Esophagus muscularis mucosa (tissue), 4 donors: ENCODE data around the gene IFNGR2. TPM values are rescaled to one million over a fixed set of nuclear protein-coding genes. Genes with fewer than 3 reads are reported as not detected.

ENCODE experiments used
- DNase-seq: peaks from one replicate; pipeline ENCODE4 v3.0.0-alpha.2; 2017; ENCODE audit errors: extremely low spot score
- H3K27ac ChIP-seq, 4 donors: fragments of 200-600 bp; sonication (generic); replicated peaks in 1 of 4; 1 replicate in 3 of 4; 2 replicates in 1 of 4; pipeline ENCODE4 v1.5.1; 2016 to 2019; ENCODE audit warnings: mild to moderate bottlenecking in 1 of 4
- H3K27me3 ChIP-seq, 4 donors: fragments of 200-600 bp; sonication (generic); one replicate each; pipeline versions ENCODE4 v1.5.1 to v1.6.0; 2016 to 2019
- H3K36me3 ChIP-seq, 4 donors: fragments of 200-600 bp; sonication (generic); one replicate each; pipeline ENCODE4 v1.5.1; 2016 to 2019
- H3K4me1 ChIP-seq, 4 donors: fragments of 200-600 bp; sonication (generic); one replicate each; pipeline ENCODE4 v1.5.1; 2016 to 2019
- H3K4me3 ChIP-seq, 4 donors: fragments of 200-600 bp; sonication (generic); 1 replicate in 2 of 4; 2 replicates in 2 of 4; pipeline ENCODE4 v1.5.1; 2016 to 2019; ENCODE audit warnings: mild to moderate bottlenecking in 4 of 4, moderate library complexity in 1 of 4
- H3K9me3 ChIP-seq, 4 donors: fragments of 200-600 bp; sonication (generic); 1 replicate in 3 of 4; 2 replicates in 1 of 4; pipeline ENCODE4 v1.5.1; 2016 to 2019
- CTCF ChIP-seq, 3 experiments: fragments of 200-600 bp in 2 of 3; fragments of 450-650 bp in 1 of 3; sonication (generic) in 2 of 3; IDR thresholded peaks; one replicate each; pipeline ENCODE4 v1.5.1; 2017 to 2019; ENCODE audit warnings: antibody characterized with exemption in 3 of 3, mild to moderate bottlenecking in 2 of 3, moderate library complexity in 1 of 3
- EP300 ChIP-seq: sonication (generic); formaldehyde crosslinking; IDR thresholded peaks from one replicate; pipeline ENCODE4 v1.6.1; 2017; ENCODE audit warnings: antibody characterized with exemption
- POLR2A ChIP-seq: fragments of 450-650 bp; IDR thresholded peaks from one replicate; pipeline ENCODE4 v1.6.1; 2017; ENCODE audit warnings: antibody characterized with exemption, moderate library complexity, mild to moderate bottlenecking, low read depth
- POLR2AphosphoS5 ChIP-seq, 2 donors: sonication (generic); formaldehyde crosslinking; IDR thresholded peaks; one replicate each; pipeline ENCODE4 v1.6.1; 2017; ENCODE audit warnings: antibody characterized with exemption in 2 of 2
- WGBS: methylation state at CpG from one replicate; pipeline ENCODE4 v1.1.5; 2018; 5-methylcytosine and 5-hydroxymethylcytosine counted together
- intact Hi-C: fragments of 100-400 bp; cut with DNase I; formaldehyde crosslinking; loops from one replicate; pipeline ENCODE4 v1.15.1; 2023
- total RNA-seq, 4 donors: library from RNA; depleted of rRNA; stranded (reverse); fragments of >200 nt; gene quantifications; one replicate each; pipeline versions ENCODE4 v1.1.0 to v1.2.1, GENCODE V29; 2016

Gene IFNGR2
- total RNA-seq, 4 donors from 2014 or later, result 28.7 to 56.3 (median 39.3) TPM

DNA sequence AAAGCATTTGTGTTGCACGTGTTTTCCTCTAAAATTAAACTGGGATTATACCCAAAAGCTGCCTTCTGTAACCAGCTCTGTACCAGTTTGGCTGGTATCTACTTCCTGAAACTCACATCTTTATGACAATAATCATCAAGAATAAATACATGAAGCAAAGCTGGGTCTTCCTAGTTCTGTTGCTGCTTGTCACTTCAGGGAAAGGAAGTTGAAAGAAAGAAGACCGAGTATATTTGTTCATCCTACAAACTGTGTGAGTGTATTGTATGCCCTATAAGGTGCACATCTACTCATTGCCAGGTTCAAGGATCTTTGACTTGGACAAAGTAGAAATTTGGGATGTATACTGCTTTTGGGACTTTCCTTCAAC, 29.1 kb upstream of the IFNGR2 start:
- TF ChIP-seq EP300 (no peak), CTCF (IDR thresholded peaks at IDR 0.05) (no peak), POLR2A (no peak), POLR2AphosphoS5 (IDR thresholded peaks at IDR 0.05) (no peak)
- H3K27me3 ChIP-seq, result no peaks in the 10 kb centered on the region
- H3K27ac ChIP-seq, result peak overlapping the region in 2 of 4 donors; percentile 12 to 40
- H3K9me3 ChIP-seq, result peaks cover 0 to 5% (median 0%) of the 10 kb centered on the region in 4 donors
- WGBS, result 72% methylated on average over 2 of the region's 2 CpGs
- no peaks in the 10 kb centered on the region for H3K36me3 ChIP-seq
- no peak overlapping the region for H3K4me3 ChIP-seq
- peaks cover 0 to 10% (median 0%) of the 10 kb centered on the region in 4 donors for H3K4me1 ChIP-seq
- intact Hi-C loops, result no loop called here
- DNase-seq, result no peak

GRCh38 chr21:33374450-33375096, 28.6 kb upstream of the IFNGR2 start:
- TF ChIP-seq CTCF (IDR thresholded peaks at IDR 0.05) (peak; percentile 45 to 53 (median 52)), POLR2AphosphoS5 (IDR thresholded peaks at IDR 0.05) (no peak)
- WGBS, result 32% methylated on average over 4 of the region's 4 CpGs
- peak overlapping the region in 1 of 4 donors; percentile 40 for H3K27ac ChIP-seq
- H3K4me1 ChIP-seq, result peaks cover 2 to 12% (median 3%) of the 10 kb centered on the region in 4 donors
- DNase-seq, result no peak
- peaks cover 0 to 5% (median 0%) of the 10 kb centered on the region in 4 donors for H3K9me3 ChIP-seq
- no peak overlapping the region for H3K4me3 ChIP-seq
- no peaks in the 10 kb centered on the region for H3K36me3 ChIP-seq
- intact Hi-C loops, result loop anchor here (5.0 kb wide), 1 partner anchor 172 kb away; no protein-coding TSS in a partner anchor
- no peaks in the 10 kb centered on the region for H3K27me3 ChIP-seq

- no peak for TF ChIP-seq EP300
- TF ChIP-seq POLR2A, result no peak
- H3K4me3 ChIP-seq, result no peak overlapping the region
- H3K36me3 ChIP-seq, result no peaks in the 10 kb centered on the region
- H3K4me1 ChIP-seq, result peaks cover 8 to 18% (median 9%) of the 10 kb centered on the region in 4 donors
- intact Hi-C loops, result loop anchor here (5.0 kb wide), 1 partner anchor 173 kb away; no protein-coding TSS in a partner anchor
- 65% methylated on average over 5 of the region's 5 CpGs for WGBS
- no peak for DNase-seq
- H3K27ac ChIP-seq, result no peak overlapping the region
- no peaks in the 10 kb centered on the region for H3K27me3 ChIP-seq
- H3K9me3 ChIP-seq, result peaks cover 0 to 3% (median 0%) of the 10 kb centered on the region in 4 donors
These were observed 28.0 kb upstream of the IFNGR2 start for GRCh38 chr21:33375101-33375644.

DNA sequence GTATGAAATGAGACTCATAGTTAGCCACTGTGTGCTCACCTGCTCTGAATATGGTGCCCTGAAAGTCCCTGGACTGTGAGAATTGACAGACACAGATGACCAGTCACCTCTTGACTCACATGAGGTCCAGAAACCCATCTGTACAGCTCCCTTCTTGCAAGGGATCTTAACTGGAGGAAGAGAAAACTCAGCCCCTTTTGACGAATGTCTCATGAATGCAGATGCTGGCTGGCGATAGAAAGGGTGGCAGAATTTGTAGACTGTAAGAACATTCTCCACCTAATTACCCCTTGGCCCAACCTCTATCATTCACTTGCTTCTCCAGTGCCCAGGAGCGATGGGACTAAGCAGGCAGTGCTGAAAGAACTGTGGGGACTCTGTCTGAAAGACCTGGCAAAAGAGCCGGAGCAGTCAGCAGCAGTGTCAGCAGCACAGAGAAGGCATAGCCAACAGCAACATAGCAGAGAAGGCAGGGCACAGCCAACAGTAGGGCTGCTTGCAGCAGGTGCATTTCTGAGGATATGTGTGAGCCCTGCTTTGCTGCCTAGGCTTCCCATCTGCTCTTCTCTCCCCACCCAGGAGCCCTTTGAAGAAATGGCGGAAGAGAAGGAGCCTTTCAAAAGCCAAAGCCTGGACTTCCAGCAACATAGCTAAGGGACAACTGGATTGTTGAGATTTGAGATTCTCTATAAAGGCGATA, 25.8 kb upstream of the IFNGR2 start:
- peaks cover 22 to 35% (median 27%) of the 10 kb centered on the region in 4 donors for H3K4me1 ChIP-seq
- no peak overlapping the region for H3K4me3 ChIP-seq
- no peak for TF ChIP-seq CTCF (IDR thresholded peaks at IDR 0.05)
- no peak for TF ChIP-seq POLR2AphosphoS5 (IDR thresholded peaks at IDR 0.05)
- no peak for TF ChIP-seq EP300
- no peak for TF ChIP-seq POLR2A
- intact Hi-C loops, result loop anchor here (5.0 kb wide), 1 partner anchor 175 kb away; no protein-coding TSS in a partner anchor
- WGBS, result 80% methylated on average over 6 of the region's 6 CpGs
- H3K9me3 ChIP-seq, result no peaks in the 10 kb centered on the region
- no peak for DNase-seq
- H3K27me3 ChIP-seq, result no peaks in the 10 kb centered on the region
- no peaks in the 10 kb centered on the region for H3K36me3 ChIP-seq
- H3K27ac ChIP-seq, result no peak overlapping the region

DNA sequence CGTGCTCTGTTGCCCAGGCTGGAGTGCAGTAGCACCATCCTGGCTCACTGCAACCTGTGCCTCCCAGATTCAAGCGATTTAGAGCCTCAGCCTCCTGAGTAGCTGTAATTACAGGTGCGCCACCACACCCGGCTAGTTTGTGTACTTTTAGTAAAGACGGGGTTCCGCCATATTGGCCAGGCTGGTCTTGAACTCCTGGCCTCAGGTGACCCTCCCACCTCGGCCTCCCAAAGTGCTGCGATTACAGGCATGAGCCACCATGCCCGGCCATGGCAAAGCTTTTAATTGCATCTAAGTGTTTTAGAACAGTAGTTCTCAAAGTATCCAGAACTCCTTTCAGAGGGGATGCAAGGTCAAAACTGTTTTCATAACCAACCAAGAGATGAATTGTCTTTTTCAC, 25.1 kb upstream of the IFNGR2 start:
- no peaks in the 10 kb centered on the region for H3K27me3 ChIP-seq
- WGBS, result 87% methylated on average over 9 of the region's 9 CpGs
- no peak overlapping the region for H3K4me3 ChIP-seq
- no peaks in the 10 kb centered on the region for H3K9me3 ChIP-seq
- no peak overlapping the region for H3K27ac ChIP-seq
- peaks cover 29 to 42% (median 34%) of the 10 kb centered on the region in 4 donors for H3K4me1 ChIP-seq
- TF ChIP-seq POLR2AphosphoS5 (IDR thresholded peaks at IDR 0.05) (no peak), EP300 (no peak), CTCF (IDR thresholded peaks at IDR 0.05) (no peak), POLR2A (no peak)
- intact Hi-C loops, result loop anchor here (5.0 kb wide), 1 partner anchor 176 kb away; no protein-coding TSS in a partner anchor
- H3K36me3 ChIP-seq, result no peaks in the 10 kb centered on the region
- DNase-seq, result no peak
